HG03520 (cell line): ENCODE results near the gene CACNA1C.

ENCODE experiments used
- ATAC-seq: cut with Tn5 transposase; IDR thresholded peaks from one replicate; pipeline ENCODE4 v1.9.1; 2021; ENCODE audit warnings: mild to moderate bottlenecking, moderate library complexity; ENCODE audit not compliant: unreplicated experiment

The CACNA1C gene

GRCh38 chr12:2627835-2628191 is 575.0 kb downstream of the CACNA1C start:
- ATAC-seq = no peak

DNA sequence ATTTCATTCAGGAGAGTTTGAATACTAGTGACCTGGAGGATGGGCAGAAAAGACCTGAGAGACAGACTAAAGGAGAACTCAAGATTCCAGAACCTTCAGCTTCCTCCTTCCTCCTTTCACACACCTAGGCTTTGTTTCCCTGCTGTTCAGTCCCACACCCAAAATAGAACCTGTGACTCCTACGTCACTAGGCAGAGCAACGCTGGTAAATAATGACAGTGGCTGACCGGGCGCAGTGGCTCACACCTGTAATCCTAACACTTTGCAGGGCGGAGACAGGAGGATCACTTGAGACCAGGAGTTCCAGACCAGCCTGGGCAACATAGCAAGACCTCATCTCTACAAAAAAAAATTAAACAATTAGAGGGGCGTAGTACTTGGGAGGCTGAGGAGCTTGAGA is 575.6 kb downstream of the CACNA1C start:
- no peak for ATAC-seq

DNA sequence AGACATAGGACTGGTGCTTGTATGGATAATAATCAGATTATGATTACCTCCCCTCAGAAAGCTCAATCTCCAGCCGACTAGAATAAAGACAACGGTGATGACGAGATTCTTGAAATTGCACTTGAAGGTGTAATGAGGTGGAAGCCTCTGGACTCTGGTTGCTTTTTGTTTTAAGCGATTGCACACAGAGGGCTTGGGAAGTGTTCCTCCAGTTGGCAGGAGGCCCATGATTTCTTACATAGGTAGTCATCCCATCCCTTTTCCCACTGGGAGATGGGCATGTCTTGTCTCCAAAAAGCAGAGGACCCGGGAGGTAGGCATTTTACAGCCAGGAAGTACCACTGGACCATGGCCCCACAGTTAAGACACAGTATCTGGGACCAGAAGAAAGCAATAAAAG is 576.3 kb downstream of the CACNA1C start:
- no peak for ATAC-seq

DNA sequence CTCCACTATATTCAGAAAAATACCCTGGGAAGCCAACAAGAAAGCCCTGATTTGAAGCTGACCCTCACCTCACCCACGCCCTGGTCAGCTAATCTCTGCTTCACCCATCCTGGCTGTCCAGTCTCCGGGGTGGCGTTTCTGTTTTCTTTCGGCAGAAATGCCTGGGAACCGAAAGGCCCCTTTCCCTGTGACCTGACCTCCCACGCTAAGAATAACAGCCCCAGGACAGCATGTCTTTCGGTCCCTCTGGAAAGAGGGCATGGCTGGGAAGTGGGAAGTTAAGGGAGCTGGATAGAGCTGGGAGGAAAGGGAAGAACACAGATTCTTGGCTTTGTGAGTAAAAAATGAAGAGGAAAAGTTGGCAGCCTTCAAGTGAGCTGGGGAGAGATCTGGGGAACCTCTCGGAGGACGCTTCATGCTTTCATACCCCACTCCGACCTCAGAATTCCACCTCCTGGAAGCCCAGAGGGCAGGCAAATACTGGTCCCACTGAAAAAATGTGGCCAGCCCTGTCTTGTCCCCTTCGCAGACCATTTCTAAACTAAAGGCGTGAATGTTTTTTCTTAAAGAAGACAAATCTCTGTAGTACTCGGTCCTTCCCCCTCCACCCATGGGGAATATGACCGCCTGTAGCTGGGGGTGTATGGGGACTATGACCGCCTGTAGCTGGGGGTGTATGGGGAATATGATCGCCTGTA is 579.0 kb downstream of the CACNA1C start:
- ATAC-seq = no peak

DNA sequence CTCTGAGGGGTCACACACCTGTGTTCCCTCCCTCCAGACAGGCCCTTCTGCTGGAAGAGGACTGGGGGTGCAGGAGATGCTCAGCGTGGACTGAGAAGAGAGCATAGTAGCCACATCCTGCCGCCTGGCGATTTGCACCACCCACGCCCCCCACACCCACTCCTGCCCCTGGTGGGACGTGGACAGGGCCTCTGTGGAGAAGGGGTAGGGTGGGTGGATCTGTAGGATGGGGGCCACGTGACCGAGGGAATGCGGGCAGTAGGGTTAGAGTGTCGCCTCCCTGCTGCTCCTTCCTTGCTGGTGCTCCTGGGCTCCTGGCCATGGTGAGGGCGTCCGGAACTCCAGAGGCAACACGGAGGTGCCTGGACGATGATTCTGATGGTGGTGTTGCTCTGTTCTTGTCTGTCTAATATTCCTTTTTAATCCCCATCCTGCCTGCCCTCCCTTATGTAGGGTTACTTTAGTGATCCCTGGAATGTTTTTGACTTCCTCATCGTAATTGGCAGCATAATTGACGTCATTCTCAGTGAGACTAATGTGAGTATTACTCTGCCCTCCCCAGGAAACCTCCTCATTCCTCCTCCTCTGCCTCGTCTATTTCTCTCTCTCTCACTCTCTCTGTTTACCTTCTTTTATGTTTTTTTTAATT is 580.5 kb downstream of the CACNA1C start:
- no peak for ATAC-seq

GRCh38 chr12:2633825-2634200 is 581.0 kb downstream of the CACNA1C start:
- no peak for ATAC-seq

DNA sequence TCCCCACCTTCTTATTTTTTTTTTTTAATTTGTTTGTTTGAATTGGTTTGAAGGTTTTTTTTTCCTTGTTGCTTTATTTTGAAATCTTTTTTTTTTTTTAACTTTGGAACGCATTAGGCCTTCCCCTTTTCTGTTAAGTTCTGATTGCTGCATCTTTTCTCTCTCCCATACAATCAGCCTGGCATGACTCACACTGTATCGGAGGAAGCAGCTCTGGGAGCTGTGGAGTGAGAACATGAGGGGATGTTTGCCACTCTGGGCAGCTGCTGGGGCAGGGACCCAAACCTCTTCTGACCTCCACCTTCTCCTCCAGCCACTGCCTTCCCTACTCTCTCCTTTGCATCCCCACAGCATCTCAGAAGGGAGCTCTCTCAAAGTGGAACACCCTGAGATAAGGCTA is 581.7 kb downstream of the CACNA1C start:
- ATAC-seq = no peak

- ATAC-seq = no peak
Measured at GRCh38 chr12:2636741-2637340, 584.1 kb downstream of the CACNA1C start.

DNA sequence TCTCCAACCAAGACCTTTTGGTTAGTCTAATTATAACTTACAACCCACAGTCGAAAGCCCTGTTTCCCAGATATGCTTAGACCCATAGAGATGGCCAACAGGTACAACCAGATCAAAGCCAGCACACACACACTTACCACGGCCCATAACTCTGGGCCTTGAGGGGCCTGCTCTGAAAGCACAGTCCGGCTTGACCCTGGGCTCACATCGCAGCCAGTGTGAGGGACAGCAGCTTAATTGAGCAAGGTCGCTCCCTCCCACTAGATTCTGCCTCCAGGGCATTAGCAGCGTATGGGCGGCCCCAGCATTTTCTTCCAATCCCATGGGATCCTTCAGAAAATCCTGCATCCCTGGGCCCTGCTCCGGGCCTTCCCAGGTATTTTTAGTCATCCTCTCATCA is 584.6 kb downstream of the CACNA1C start:
- ATAC-seq = no peak

DNA sequence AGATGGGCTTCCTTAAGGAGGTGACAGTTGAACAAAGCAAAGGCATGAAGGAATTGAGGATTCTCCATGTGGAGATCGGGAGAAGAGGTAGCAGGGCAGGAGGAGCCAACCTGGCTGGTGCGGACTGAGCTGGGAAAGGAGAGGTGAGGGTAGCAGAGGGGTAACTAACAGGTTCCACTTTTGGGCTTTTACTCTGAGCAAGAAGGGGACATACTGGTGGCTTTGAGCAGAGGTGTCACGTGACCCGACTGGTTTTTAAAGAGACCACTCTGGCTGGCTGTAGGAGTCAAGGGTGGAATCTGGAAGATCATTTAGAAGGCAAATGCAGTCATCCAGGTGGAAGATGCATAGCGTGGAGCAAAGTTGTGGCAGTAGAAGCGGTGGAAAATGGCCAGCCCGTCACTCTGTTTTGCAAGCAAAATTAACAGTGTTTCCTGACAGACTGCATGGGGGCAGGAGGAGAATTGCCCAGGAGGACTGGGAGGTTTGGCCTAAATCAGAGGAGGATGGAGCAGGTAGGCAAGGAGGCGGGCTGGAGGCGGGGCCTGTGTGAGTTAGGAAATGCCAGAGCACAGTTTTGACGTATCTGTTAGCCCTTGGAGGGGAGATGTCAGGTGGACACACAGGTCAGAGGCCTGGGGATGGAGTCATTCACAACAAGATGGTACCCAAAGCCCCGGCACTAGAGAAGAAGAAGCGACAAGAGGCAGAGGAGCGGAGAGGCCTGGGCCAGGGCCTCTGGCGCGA is 585.7 kb downstream of the CACNA1C start:
- no peak for ATAC-seq

DNA sequence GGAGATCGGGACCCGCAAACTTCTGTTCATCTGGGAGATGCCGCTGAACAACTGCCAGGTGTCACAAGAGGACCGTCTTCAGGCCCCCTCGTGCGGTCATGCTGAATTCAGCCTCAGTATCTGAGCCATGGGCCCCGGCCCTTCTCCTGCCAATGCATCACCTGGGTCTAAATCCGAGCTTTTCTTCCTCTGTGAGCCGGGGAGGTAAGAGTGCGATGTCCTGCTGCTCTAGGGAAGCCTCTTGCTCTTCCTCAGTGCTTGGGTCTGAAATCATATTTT is 586.2 kb downstream of the CACNA1C start:
- ATAC-seq = no peak

DNA sequence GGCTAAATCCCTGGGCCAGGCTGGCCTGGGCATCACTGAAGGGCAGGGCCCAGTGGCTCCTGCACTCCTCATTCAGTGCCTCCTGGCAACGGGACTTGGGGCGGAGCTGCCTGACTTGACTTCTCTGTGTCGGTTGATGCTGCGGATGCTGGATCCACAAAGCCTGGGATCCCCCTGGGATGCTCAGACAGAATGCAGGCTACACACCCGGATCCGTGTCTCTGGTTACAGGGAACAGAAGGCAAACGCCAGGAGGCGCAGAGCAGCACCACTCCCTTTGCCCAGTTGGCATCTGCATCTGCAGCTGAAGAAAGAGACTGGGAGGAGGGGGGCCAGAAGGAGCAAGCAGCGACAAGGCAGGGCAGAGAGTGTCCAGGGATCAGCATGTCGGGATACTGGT is 587.5 kb downstream of the CACNA1C start:
- ATAC-seq = no peak

GRCh38 chr12:2640709-2641108 is 587.9 kb downstream of the CACNA1C start:
- no peak for ATAC-seq

DNA sequence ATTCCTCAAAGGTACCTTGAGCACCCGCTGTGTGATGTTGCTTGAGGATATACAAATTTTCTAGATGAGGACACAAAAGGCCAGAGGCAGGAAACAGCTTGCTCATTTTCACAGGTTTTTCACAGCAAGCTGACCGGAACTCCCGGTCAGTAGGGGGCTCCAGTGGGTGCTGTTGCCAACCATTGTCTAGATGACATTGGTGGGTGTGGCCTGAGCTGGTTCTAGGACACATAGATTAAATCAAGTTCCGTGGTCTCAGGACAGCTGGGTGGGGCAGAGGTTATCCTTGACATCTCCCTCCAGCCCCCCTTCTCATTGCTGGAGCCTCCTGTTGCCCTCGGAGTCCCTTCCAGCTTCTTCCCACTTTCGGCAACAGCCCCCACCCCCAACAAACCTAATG is 588.4 kb downstream of the CACNA1C start:
- no peak for ATAC-seq

- ATAC-seq = no peak
Measured at GRCh38 chr12:2641761-2642160, 589.0 kb downstream of the CACNA1C start.

GRCh38 chr12:2642176-2642892 is 589.5 kb downstream of the CACNA1C start:
- ATAC-seq = no peak

DNA sequence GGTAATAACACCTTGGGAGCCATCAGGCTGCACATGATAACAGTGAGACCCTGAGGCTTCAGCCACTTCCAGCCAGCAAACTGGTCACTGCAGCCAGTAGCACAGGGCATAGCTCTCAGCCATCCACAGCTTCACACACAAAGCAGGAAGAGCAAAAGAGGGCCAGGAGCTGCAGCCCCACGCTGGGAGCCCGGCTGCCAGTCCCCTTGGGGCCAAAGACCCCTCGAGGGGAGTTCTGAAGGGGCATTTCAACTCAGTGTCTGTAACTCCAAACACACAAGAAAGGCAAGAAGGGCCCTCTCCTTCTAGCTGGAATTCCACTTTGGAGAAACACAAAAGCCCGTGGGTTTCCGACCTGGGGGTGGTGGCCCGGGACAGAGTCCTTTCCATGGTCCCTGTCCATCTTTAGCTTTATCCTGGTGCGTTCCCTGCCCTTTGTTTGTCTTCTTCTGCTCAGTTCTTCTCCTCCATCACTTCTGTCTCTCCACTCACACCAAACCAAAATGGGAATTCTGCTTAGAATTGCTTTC is 590.2 kb downstream of the CACNA1C start:
- no peak for ATAC-seq

DNA sequence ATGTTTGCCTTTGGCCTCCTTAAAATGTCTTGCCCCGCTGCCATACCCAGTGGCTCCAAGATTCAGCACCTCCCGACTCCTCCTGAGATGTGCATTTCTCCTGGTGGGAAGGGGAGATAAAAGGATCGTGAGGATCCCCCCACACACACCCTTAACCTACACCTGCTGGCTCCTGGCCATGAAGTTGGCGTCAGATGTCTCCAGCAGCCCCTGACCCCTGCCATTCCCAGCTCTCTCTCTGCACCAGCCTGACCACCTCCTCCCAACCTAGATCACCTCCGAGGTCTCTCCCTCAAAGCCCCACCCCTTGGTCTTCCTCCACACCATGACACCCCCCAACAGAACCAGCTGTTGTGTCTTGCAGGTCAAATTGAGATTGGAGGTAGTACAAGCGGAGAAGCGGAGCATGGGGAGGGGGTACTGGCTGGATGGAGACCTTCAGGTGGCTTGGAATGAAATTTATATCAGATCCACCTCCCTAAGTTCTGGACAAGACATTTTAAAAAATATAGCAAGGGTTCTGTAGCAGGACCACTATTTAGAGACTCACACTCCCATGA is 590.9 kb downstream of the CACNA1C start:
- ATAC-seq = no peak

- no peak for ATAC-seq
Measured at GRCh38 chr12:2644683-2645405, 592.1 kb downstream of the CACNA1C start.

GRCh38 chr12:2645460-2645859 is 592.7 kb downstream of the CACNA1C start:
- no peak for ATAC-seq
